ENCODE measurements around the gene C17orf78. TPM values are rescaled to one million over a fixed set of nuclear protein-coding genes. Genes with fewer than 3 reads are reported as not detected.

The C17orf78 gene
- polyA plus RNA-seq (2013, experiment 1 of 2), result not detected
- polyA plus RNA-seq (2013, experiment 2 of 2), result not detected

- H3K27ac ChIP-seq (ENCODE audit: low read depth, low read length), result no peak within 1 kb of the TSS
- H2BK15ac ChIP-seq (replicated peaks; ENCODE audit: low read depth), result no peak within 1 kb of the TSS
- no CpG with 5 or more reads among the region's 7 CpGs for WGBS (ENCODE audit: extremely low coverage, insufficient coverage, low lambda C conversion rate)
Measured at GRCh38 chr17:37375706-37376105, at the start of gene C17orf78. Gene C17orf78 (plus strand): TSS chr17:37375985. CDS start chr17:37376093, 108 bp downstream.

GRCh38 chr17:37327341-37328090 is 48.3 kb upstream of the C17orf78 start:
- Histone ChIP-seq H4K8ac (ENCODE audit: low read depth, low read length) (no peak overlapping the region), H3K4me2 (ENCODE audit: low read length) (no peak overlapping the region), H3K79me2 (ENCODE audit: control insufficient read depth, insufficient read depth, low read length) (peaks cover 7% of the 10 kb centered on the region), H3K56ac (ENCODE audit: low read length) (no peak overlapping the region), H2BK5ac (ENCODE audit: low read length) (no peak overlapping the region), H2AK5ac (ENCODE audit: low read length) (no peak overlapping the region), H4K5ac (ENCODE audit: low read length) (no peak overlapping the region), H3K79me1 (ENCODE audit: low read length) (peaks cover 6% of the 10 kb centered on the region), H3K27ac (ENCODE audit: low read depth, low read length) (no peak overlapping the region), H2BK120ac (ENCODE audit: low read depth, low read length) (no peak overlapping the region), H3K36me3 (ENCODE audit: control insufficient read depth, insufficient read depth, low read length) (peaks cover 3% of the 10 kb centered on the region), H3K4me1 (ENCODE audit: control insufficient read depth, low read depth, low read length) (no peaks in the 10 kb centered on the region), H3K27me3 (ENCODE audit: insufficient read depth, low read length, poor library complexity) (no peaks in the 10 kb centered on the region), H3K9ac (ENCODE audit: low read length) (no peak overlapping the region), H3K18ac (ENCODE audit: low read length) (no peak overlapping the region), H3K4me3 (ENCODE audit: low read length) (no peak overlapping the region), H2BK15ac (replicated peaks; ENCODE audit: low read depth) (no peak overlapping the region), H3K4ac (ENCODE audit: low read depth, low read length) (no peak overlapping the region), H3K23ac (ENCODE audit: low read length) (no peak overlapping the region)
- no peak for DNase-seq
- WGBS (ENCODE audit: extremely low coverage, insufficient coverage, low lambda C conversion rate), result no CpG with 5 or more reads among the region's 5 CpGs

More at GRCh38 chr17:37375706-37376105, at the start of gene C17orf78:
- Histone ChIP-seq H4K5ac (ENCODE audit: low read length) (no peak within 1 kb of the TSS), H3K27me3 (ENCODE audit: insufficient read depth, low read length, poor library complexity) (no peaks in the 10 kb centered on the region), H3K79me2 (ENCODE audit: control insufficient read depth, insufficient read depth, low read length) (no peaks in the 10 kb centered on the region), H3K4ac (ENCODE audit: low read depth, low read length) (no peak within 1 kb of the TSS), H3K4me1 (ENCODE audit: control insufficient read depth, low read depth, low read length) (no peaks in the 10 kb centered on the region), H3K9ac (ENCODE audit: low read length) (no peak within 1 kb of the TSS), H2BK120ac (ENCODE audit: low read depth, low read length) (no peak within 1 kb of the TSS), H3K23ac (ENCODE audit: low read length) (no peak within 1 kb of the TSS), H3K79me1 (ENCODE audit: low read length) (no peaks in the 10 kb centered on the region), H2BK5ac (ENCODE audit: low read length) (no peak within 1 kb of the TSS), H3K18ac (ENCODE audit: low read length) (no peak within 1 kb of the TSS), H3K4me3 (ENCODE audit: low read length) (no peak within 1 kb of the TSS), H3K36me3 (ENCODE audit: control insufficient read depth, insufficient read depth, low read length) (no peaks in the 10 kb centered on the region), H3K56ac (ENCODE audit: low read length) (no peak within 1 kb of the TSS), H2AK5ac (ENCODE audit: low read length) (no peak within 1 kb of the TSS), H4K8ac (ENCODE audit: low read depth, low read length) (no peak within 1 kb of the TSS), H3K4me2 (ENCODE audit: low read length) (no peak within 1 kb of the TSS)
- DNase-seq, result no peak

GRCh38 chr17:37338847-37339246 is 36.9 kb upstream of the C17orf78 start:
- no peak for DNase-seq
- no CpG with 5 or more reads among the region's 3 CpGs for WGBS (ENCODE audit: extremely low coverage, insufficient coverage, low lambda C conversion rate)
- H2BK5ac ChIP-seq (ENCODE audit: low read length), result no peak overlapping the region
- no peak overlapping the region for H3K23ac ChIP-seq (ENCODE audit: low read length)
- peaks cover 46% of the 10 kb centered on the region for H3K79me2 ChIP-seq (ENCODE audit: control insufficient read depth, insufficient read depth, low read length)
- no peak overlapping the region for H3K4ac ChIP-seq (ENCODE audit: low read depth, low read length)
- no peaks in the 10 kb centered on the region for H3K36me3 ChIP-seq (ENCODE audit: control insufficient read depth, insufficient read depth, low read length)
- no peak overlapping the region for H3K27ac ChIP-seq (ENCODE audit: low read depth, low read length)
- no peak overlapping the region for H3K56ac ChIP-seq (ENCODE audit: low read length)
- H3K9ac ChIP-seq (ENCODE audit: low read length), result no peak overlapping the region
- no peaks in the 10 kb centered on the region for H3K4me1 ChIP-seq (ENCODE audit: control insufficient read depth, low read depth, low read length)
- H3K18ac ChIP-seq (ENCODE audit: low read length), result no peak overlapping the region
- H3K4me2 ChIP-seq (ENCODE audit: low read length), result no peak overlapping the region
- H2AK5ac ChIP-seq (ENCODE audit: low read length), result no peak overlapping the region
- peaks cover 5% of the 10 kb centered on the region for H3K79me1 ChIP-seq (ENCODE audit: low read length)
- H3K27me3 ChIP-seq (ENCODE audit: insufficient read depth, low read length, poor library complexity), result no peaks in the 10 kb centered on the region
- no peak overlapping the region for H4K8ac ChIP-seq (ENCODE audit: low read depth, low read length)
- H3K4me3 ChIP-seq (ENCODE audit: low read length), result no peak overlapping the region
- H4K5ac ChIP-seq (ENCODE audit: low read length), result no peak overlapping the region
- H2BK15ac ChIP-seq (replicated peaks; ENCODE audit: low read depth), result no peak overlapping the region
- no peak overlapping the region for H2BK120ac ChIP-seq (ENCODE audit: low read depth, low read length)

DNA sequence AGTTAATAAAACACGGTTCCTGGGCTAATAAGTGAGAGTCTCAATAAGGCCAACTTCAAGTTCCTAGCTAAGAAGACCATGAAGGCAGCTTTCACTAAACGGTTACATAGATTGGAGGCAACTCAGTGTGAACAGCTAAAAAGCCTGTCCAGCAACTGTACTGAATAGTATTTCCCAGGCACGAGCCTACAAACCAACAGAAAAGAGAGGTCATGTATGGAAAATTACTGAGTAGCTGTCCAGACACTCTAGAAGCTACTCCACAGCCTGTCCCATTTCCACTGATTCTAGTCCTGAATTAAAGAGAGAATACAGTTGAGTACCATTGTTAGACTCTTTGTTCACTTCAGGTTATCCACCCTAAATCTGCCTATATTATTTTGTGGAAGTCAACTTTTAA is 36.5 kb upstream of the C17orf78 start:
- H3K4ac ChIP-seq (ENCODE audit: low read depth, low read length), result no peak overlapping the region
- no peak for DNase-seq
- H3K56ac ChIP-seq (ENCODE audit: low read length), result no peak overlapping the region
- H2BK5ac ChIP-seq (ENCODE audit: low read length), result no peak overlapping the region
- H2BK15ac ChIP-seq (replicated peaks; ENCODE audit: low read depth), result no peak overlapping the region
- H4K5ac ChIP-seq (ENCODE audit: low read length), result no peak overlapping the region
- H2AK5ac ChIP-seq (ENCODE audit: low read length), result no peak overlapping the region
- H2BK120ac ChIP-seq (ENCODE audit: low read depth, low read length), result no peak overlapping the region
- H3K18ac ChIP-seq (ENCODE audit: low read length), result no peak overlapping the region
- WGBS (ENCODE audit: extremely low coverage, insufficient coverage, low lambda C conversion rate), result no CpG with 5 or more reads among the region's 3 CpGs
- peaks cover 5% of the 10 kb centered on the region for H3K79me1 ChIP-seq (ENCODE audit: low read length)
- peaks cover 44% of the 10 kb centered on the region for H3K79me2 ChIP-seq (ENCODE audit: control insufficient read depth, insufficient read depth, low read length)
- H3K27ac ChIP-seq (ENCODE audit: low read depth, low read length), result no peak overlapping the region
- no peak overlapping the region for H4K8ac ChIP-seq (ENCODE audit: low read depth, low read length)
- H3K4me1 ChIP-seq (ENCODE audit: control insufficient read depth, low read depth, low read length), result no peaks in the 10 kb centered on the region
- H3K9ac ChIP-seq (ENCODE audit: low read length), result no peak overlapping the region
- H3K36me3 ChIP-seq (ENCODE audit: control insufficient read depth, insufficient read depth, low read length), result no peaks in the 10 kb centered on the region
- no peaks in the 10 kb centered on the region for H3K27me3 ChIP-seq (ENCODE audit: insufficient read depth, low read length, poor library complexity)
- H3K4me2 ChIP-seq (ENCODE audit: low read length), result no peak overlapping the region
- no peak overlapping the region for H3K4me3 ChIP-seq (ENCODE audit: low read length)
- H3K23ac ChIP-seq (ENCODE audit: low read length), result no peak overlapping the region

DNA sequence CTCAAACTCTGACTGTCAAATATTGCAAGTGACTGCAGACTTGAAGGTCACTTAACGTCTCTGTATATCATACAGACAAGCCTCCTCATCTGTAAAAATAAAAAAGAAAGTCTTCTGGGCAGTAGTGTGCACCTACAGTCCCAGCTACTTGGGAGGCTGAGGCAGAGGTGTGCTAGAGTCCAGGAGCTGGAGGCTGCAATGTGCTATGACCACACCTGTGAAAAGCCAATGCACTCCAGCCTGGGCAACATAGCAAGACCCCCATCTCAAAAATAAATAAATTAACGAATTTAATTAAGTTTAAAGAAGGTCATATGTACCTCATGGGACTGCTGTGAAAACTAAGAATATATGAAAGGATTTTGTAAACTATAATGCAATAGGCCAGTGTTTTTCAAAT is 35.0 kb upstream of the C17orf78 start:
- no peak overlapping the region for H3K56ac ChIP-seq (ENCODE audit: low read length)
- H3K23ac ChIP-seq (ENCODE audit: low read length), result no peak overlapping the region
- H3K36me3 ChIP-seq (ENCODE audit: control insufficient read depth, insufficient read depth, low read length), result no peaks in the 10 kb centered on the region
- H2AK5ac ChIP-seq (ENCODE audit: low read length), result no peak overlapping the region
- no peak overlapping the region for H3K4ac ChIP-seq (ENCODE audit: low read depth, low read length)
- WGBS (ENCODE audit: extremely low coverage, insufficient coverage, low lambda C conversion rate), result 100% methylated on average over 1 of the region's 2 CpGs
- no peak overlapping the region for H3K18ac ChIP-seq (ENCODE audit: low read length)
- DNase-seq, result no peak
- no peak overlapping the region for H2BK120ac ChIP-seq (ENCODE audit: low read depth, low read length)
- no peak overlapping the region for H3K4me3 ChIP-seq (ENCODE audit: low read length)
- no peak overlapping the region for H4K8ac ChIP-seq (ENCODE audit: low read depth, low read length)
- peaks cover 42% of the 10 kb centered on the region for H3K79me2 ChIP-seq (ENCODE audit: control insufficient read depth, insufficient read depth, low read length)
- H3K9ac ChIP-seq (ENCODE audit: low read length), result no peak overlapping the region
- no peak overlapping the region for H2BK5ac ChIP-seq (ENCODE audit: low read length)
- H3K4me1 ChIP-seq (ENCODE audit: control insufficient read depth, low read depth, low read length), result no peaks in the 10 kb centered on the region
- H3K79me1 ChIP-seq (ENCODE audit: low read length), result peaks cover 4% of the 10 kb centered on the region
- no peak overlapping the region for H3K27ac ChIP-seq (ENCODE audit: low read depth, low read length)
- no peaks in the 10 kb centered on the region for H3K27me3 ChIP-seq (ENCODE audit: insufficient read depth, low read length, poor library complexity)
- H3K4me2 ChIP-seq (ENCODE audit: low read length), result no peak overlapping the region
- no peak overlapping the region for H4K5ac ChIP-seq (ENCODE audit: low read length)
- no peak overlapping the region for H2BK15ac ChIP-seq (replicated peaks; ENCODE audit: low read depth)

DNA sequence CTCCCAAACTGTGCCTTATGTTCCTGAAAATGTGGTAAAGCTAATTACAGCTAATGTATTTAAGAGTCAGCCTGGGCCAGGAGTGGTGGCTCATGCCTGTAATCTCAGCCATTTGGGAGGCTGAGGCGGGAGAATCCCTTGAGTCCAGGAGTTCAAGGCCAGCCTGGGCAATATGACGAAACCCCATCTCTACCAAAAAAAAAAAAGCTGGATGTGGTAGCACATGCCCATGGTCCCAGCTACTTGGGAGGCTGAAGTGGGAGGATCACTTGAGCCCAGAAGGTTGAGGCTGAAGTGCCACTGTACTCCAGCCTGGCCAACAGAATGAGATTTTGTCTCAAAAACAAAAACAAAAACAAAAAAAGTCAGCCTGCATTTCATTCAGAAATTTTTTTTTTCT is 33.2 kb upstream of the C17orf78 start:
- Histone ChIP-seq H2BK5ac (ENCODE audit: low read length) (no peak overlapping the region), H2BK15ac (replicated peaks; ENCODE audit: low read depth) (no peak overlapping the region), H3K56ac (ENCODE audit: low read length) (no peak overlapping the region), H3K79me2 (ENCODE audit: control insufficient read depth, insufficient read depth, low read length) (peaks cover 44% of the 10 kb centered on the region), H3K23ac (ENCODE audit: low read length) (no peak overlapping the region), H3K27me3 (ENCODE audit: insufficient read depth, low read length, poor library complexity) (no peaks in the 10 kb centered on the region), H3K4me1 (ENCODE audit: control insufficient read depth, low read depth, low read length) (no peaks in the 10 kb centered on the region), H4K8ac (ENCODE audit: low read depth, low read length) (no peak overlapping the region), H3K4me2 (ENCODE audit: low read length) (no peak overlapping the region), H3K36me3 (ENCODE audit: control insufficient read depth, insufficient read depth, low read length) (no peaks in the 10 kb centered on the region), H3K4ac (ENCODE audit: low read depth, low read length) (no peak overlapping the region), H3K9ac (ENCODE audit: low read length) (no peak overlapping the region), H3K18ac (ENCODE audit: low read length) (no peak overlapping the region), H3K79me1 (ENCODE audit: low read length) (peaks cover 6% of the 10 kb centered on the region), H3K4me3 (ENCODE audit: low read length) (no peak overlapping the region), H4K5ac (ENCODE audit: low read length) (no peak overlapping the region), H2AK5ac (ENCODE audit: low read length) (no peak overlapping the region), H3K27ac (ENCODE audit: low read depth, low read length) (no peak overlapping the region), H2BK120ac (ENCODE audit: low read depth, low read length) (no peak overlapping the region)
- DNase-seq, result no peak
- WGBS (ENCODE audit: extremely low coverage, insufficient coverage, low lambda C conversion rate), result no CpG with 5 or more reads among the region's 2 CpGs

All from mesendoderm (in vitro differentiated cells).